Spleen (tissue), 7 donors: ENCODE data around the gene PGLYRP2.

Source experiments
- CTCF ChIP-seq, 11 experiments: fragments of 200-600 bp in 7 of 11; fragments of 450-650 bp in 4 of 11; sonication (generic) in 4 of 11; IDR thresholded peaks in 8 of 11; conservative IDR thresholded peaks in 3 of 11; 1 replicate in 7 of 11; 2 replicates in 4 of 11; pipeline versions ENCODE4 v1.4.0 to v1.8.0; 2016 to 2021; ENCODE audit warnings: antibody characterized with exemption in 11 of 11, inconsistent platforms in 4 of 11, mild to moderate bottlenecking in 1 of 11
- POLR2A ChIP-seq, 3 donors: fragments of 450-650 bp; IDR thresholded peaks; one replicate each; pipeline ENCODE4 v1.5.1; 2017; ENCODE audit warnings: antibody characterized with exemption in 3 of 3, mild to moderate bottlenecking in 1 of 3
- POLR2AphosphoS5 ChIP-seq, 3 donors: sonication (generic); formaldehyde crosslinking; IDR thresholded peaks; one replicate each; pipeline ENCODE4 v1.5.1; 2017; ENCODE audit warnings: antibody characterized with exemption in 3 of 3
- donor health status: DM: no; HTN: no; CAD: no; lungs with moderate emphysema.
- donor health status: DM: no; HTN: no; CAD: no.
- donor health status: DM: no; HTN: no; CAD: no.

- TF ChIP-seq POLR2AphosphoS5 (IDR thresholded peaks at IDR 0.05) (peak; percentile 69 to 81 (median 77)), CTCF (IDR thresholded peaks at IDR 0.05 in 8 of 11, conservative IDR thresholded peaks at IDR 0.05 in 3 of 11) (peak in 1 of 11 experiments; percentile 4), POLR2A (IDR thresholded peaks at IDR 0.05) (no peak)
Measured at GRCh38 chr19:15463861-15464371, 15.4 kb downstream of the PGLYRP2 start.
